Osteoblast (primary cell): Measurements from ENCODE around the gene PRKAG2. TPM values are rescaled to one million over a fixed set of nuclear protein-coding genes. Genes with fewer than 3 reads are reported as not detected.

Source experiments
- DNase-seq: peaks from one replicate; pipeline ENCODE4 v3.0.0; 2011; ENCODE audit warnings: low spot score, mixed read lengths; ENCODE audit not compliant: insufficient read length; ENCODE audit errors: missing footprints
- H2AFZ ChIP-seq: 2 replicates; pipeline ENCODE4 v1.6.0; 2011; ENCODE audit warnings: mild to moderate bottlenecking, low read length
- H3K27ac ChIP-seq: 2 replicates; pipeline ENCODE4 v1.5.1; 2011; ENCODE audit warnings: mild to moderate bottlenecking, low read depth, low read length, moderate library complexity
- H3K27me3 ChIP-seq: 2 replicates; pipeline ENCODE4 v1.6.0; 2012; ENCODE audit warnings: mild to moderate bottlenecking, control low read depth, inconsistent platforms, low read length, moderate library complexity; ENCODE audit not compliant: insufficient read depth
- H3K36me3 ChIP-seq: 2 replicates; pipeline ENCODE4 v1.5.1; 2011; ENCODE audit warnings: mild to moderate bottlenecking, low read length, control low read depth, moderate library complexity; ENCODE audit not compliant: insufficient read depth
- H3K4me1 ChIP-seq: 2 replicates; pipeline ENCODE4 v1.5.1; 2011; ENCODE audit warnings: mild to moderate bottlenecking, low read length, control low read depth, moderate library complexity; ENCODE audit not compliant: insufficient read depth
- H3K4me2 ChIP-seq: 2 replicates; pipeline ENCODE4 v1.6.0; 2011; ENCODE audit warnings: mild to moderate bottlenecking, low read length; ENCODE audit not compliant: insufficient read depth
- H3K4me3 ChIP-seq: fragments of 200-600 bp; sonication (generic); 3 replicates; pipeline ENCODE4 v1.5.1; 2012; ENCODE audit warnings: mild to moderate bottlenecking, low read length, inconsistent platforms; ENCODE audit not compliant: insufficient read depth
- H3K79me2 ChIP-seq: 2 replicates; pipeline ENCODE4 v1.6.0; 2012; ENCODE audit warnings: mild to moderate bottlenecking, low read length, control low read depth, inconsistent platforms; ENCODE audit not compliant: insufficient read depth
- H3K9me3 ChIP-seq: 2 replicates; pipeline ENCODE4 v1.5.1; 2011; ENCODE audit warnings: low read depth, low read length, control low read depth
- H4K20me1 ChIP-seq: 2 replicates; pipeline ENCODE4 v1.6.0; 2012; ENCODE audit warnings: mild to moderate bottlenecking, low read length, control low read depth; ENCODE audit not compliant: insufficient read depth
- CTCF ChIP-seq: IDR thresholded peaks from 2 replicates; pipeline ENCODE4 v1.5.1; 2011; ENCODE audit warnings: mild to moderate bottlenecking, low read depth, low read length, moderate library complexity; ENCODE audit errors: extremely low read depth
- total RNA-seq: library from RNA; depleted of rRNA; stranded (reverse); fragments of >200 nt; gene quantifications from 2 replicates; pipeline ENCODE4 v1.2.3, GENCODE V29; 2012

PRKAG2 gene
- total RNA-seq, 1 donor: 20.6 TPM

- TF ChIP-seq CTCF: no peak
- H3K36me3 ChIP-seq: no peaks in the 10 kb centered on the region
- peaks cover 9% of the 10 kb centered on the region for H3K4me1 ChIP-seq
These were observed 37.4 kb downstream of the PRKAG2 start for GRCh38 chr7:151839451-151839921.

GRCh38 chr7:151838861-151839381, 38.0 kb downstream of the PRKAG2 start:
- Histone ChIP-seq H3K4me1 (peaks cover 4% of the 10 kb centered on the region), H3K27ac (no peak overlapping the region), H4K20me1 (no peaks in the 10 kb centered on the region), H2AFZ (no peak overlapping the region), H3K4me3 (no peak overlapping the region), H3K36me3 (no peaks in the 10 kb centered on the region), H3K79me2 (no peaks in the 10 kb centered on the region), H3K9me3 (no peaks in the 10 kb centered on the region), H3K27me3 (no peaks in the 10 kb centered on the region), H3K4me2 (no peak overlapping the region)
- TF ChIP-seq CTCF: no peak
- no peak for DNase-seq

More at GRCh38 chr7:151839451-151839921, 37.4 kb downstream of the PRKAG2 start:
- Histone ChIP-seq H3K4me2 (no peak overlapping the region), H3K4me3 (no peak overlapping the region), H3K9me3 (no peaks in the 10 kb centered on the region), H3K27me3 (no peaks in the 10 kb centered on the region), H3K27ac (no peak overlapping the region), H2AFZ (no peak overlapping the region), H4K20me1 (no peaks in the 10 kb centered on the region), H3K79me2 (no peaks in the 10 kb centered on the region)
- no peak for DNase-seq

GRCh38 chr7:151838072-151838471, 38.8 kb downstream of the PRKAG2 start:
- TF ChIP-seq CTCF: no peak
- Histone ChIP-seq H3K36me3 (no peaks in the 10 kb centered on the region), H3K4me3 (no peak overlapping the region), H3K9me3 (no peaks in the 10 kb centered on the region), H3K27ac (no peak overlapping the region), H3K4me1 (no peaks in the 10 kb centered on the region), H4K20me1 (no peaks in the 10 kb centered on the region), H3K4me2 (no peak overlapping the region), H2AFZ (no peak overlapping the region), H3K27me3 (no peaks in the 10 kb centered on the region), H3K79me2 (no peaks in the 10 kb centered on the region)
- DNase-seq: no peak

- H2AFZ ChIP-seq: no peak overlapping the region
These were observed 39.5 kb downstream of the PRKAG2 start for GRCh38 chr7:151837285-151838042.

More at GRCh38 chr7:151837285-151838042, 39.5 kb downstream of the PRKAG2 start:
- Histone ChIP-seq H3K79me2 (no peaks in the 10 kb centered on the region), H3K4me3 (no peak overlapping the region), H3K27ac (no peak overlapping the region), H4K20me1 (no peaks in the 10 kb centered on the region), H3K4me2 (no peak overlapping the region), H3K36me3 (no peaks in the 10 kb centered on the region), H3K27me3 (no peaks in the 10 kb centered on the region), H3K9me3 (no peaks in the 10 kb centered on the region), H3K4me1 (no peaks in the 10 kb centered on the region)
- TF ChIP-seq CTCF: no peak
- no peak for DNase-seq
